HG03571 (cell line): ENCODE measurements around the gene ELANE.

Experiments
- ATAC-seq: cut with Tn5 transposase; IDR thresholded peaks from one replicate; pipeline ENCODE4 v1.9.1; 2021; ENCODE audit not compliant: unreplicated experiment

Gene ELANE

DNA sequence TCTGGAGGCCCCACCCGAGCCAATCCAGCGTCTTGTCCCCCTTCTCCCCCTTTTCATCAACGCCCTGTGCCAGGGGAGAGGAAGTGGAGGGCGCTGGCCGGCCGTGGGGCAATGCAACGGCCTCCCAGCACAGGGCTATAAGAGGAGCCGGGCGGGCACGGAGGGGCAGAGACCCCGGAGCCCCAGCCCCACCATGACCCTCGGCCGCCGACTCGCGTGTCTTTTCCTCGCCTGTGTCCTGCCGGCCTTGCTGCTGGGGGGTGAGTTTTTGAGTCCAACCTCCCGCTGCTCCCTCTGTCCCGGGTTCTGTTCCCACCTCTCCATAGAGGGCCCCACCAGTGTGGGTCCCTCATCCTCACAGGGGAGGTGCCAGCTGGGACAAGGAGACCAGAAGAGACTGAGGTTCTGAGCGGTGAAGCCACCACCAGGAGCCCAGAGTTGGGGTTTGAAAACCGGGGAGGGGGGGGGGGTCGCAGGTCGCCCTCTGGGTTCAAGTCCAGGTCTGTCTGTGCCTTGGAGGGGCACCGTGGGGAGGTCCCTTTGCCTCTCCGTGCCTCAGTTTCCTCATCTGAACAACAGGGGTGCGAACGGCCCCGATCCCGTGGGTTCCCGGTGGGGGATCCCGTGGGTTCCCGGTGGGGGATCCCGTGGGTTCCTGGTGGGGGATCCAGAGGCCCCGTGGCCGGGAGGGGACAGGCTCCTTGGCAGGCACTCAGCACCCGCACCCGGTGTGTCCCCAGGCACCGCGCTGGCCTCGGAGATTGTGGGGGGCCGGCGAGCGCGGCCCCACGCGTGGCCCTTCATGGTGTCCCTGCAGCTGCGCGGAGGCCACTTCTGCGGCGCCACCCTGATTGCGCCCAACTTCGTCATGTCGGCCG, at the start of gene ELANE:
Gene ELANE, plus strand, starts transcription at position 168 of the 878 bp plus-strand sequence. Its CDS starts 26 bp downstream, at position 194.
- no peak for ATAC-seq

- ATAC-seq, result no peak
Measured at GRCh38 chr19:802498-803098, 49.5 kb upstream of the ELANE start.

- ATAC-seq, result no peak
Measured at GRCh38 chr19:803099-803561, 49.0 kb upstream of the ELANE start.

- ATAC-seq, result no peak
Measured at GRCh38 chr19:803686-804418, 48.3 kb upstream of the ELANE start.

GRCh38 chr19:804419-805165, 47.5 kb upstream of the ELANE start:
- no peak for ATAC-seq

GRCh38 chr19:805166-805551, 46.9 kb upstream of the ELANE start:
- ATAC-seq, result no peak

DNA sequence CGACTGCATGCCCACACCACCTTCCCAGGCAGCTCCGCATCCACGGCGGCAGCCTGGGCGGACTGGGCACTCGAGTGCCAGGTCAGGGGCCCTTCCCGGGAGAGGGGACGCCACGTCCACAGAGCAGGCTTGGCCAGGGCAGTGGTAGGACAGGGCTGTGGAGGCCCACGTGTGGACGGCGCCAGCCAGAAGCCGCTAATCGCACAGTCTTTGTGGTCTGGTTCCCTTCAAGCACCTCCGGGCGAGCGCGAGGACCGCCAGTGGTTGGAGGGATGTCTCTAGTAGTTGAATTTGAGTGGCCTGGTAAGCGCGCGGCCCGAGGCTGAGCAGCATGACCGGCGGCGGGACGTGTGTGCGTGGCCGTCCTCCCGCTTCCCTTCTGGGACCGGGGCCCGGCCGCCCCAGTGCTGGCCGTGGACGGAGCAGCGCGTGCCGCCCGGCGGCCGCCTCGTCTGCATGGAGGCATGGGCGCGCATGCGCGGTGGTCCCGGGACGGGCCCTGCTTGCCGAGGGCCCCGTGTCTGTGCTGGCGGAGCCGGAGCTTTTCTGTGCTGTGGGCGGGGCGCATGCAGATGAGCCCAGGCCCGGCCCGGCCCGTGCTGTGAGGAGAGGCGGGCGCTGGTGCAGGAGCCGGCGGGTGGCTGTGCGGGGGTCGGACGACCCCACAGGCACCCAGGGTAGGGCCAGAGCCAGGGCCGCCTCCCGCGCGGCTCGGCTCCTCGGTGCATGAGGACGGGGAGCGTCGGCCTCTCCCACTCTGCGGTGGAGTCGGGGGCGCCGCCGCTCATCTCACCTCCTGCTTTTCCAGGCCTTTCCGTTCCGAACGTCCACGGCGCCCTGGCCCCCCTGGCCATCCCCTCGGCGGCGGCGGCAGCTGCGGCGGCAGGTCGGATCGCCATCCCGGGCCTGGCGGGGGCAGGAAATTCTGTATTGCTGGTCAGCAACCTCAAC, 46.2 kb upstream of the ELANE start:
- no peak for ATAC-seq

DNA sequence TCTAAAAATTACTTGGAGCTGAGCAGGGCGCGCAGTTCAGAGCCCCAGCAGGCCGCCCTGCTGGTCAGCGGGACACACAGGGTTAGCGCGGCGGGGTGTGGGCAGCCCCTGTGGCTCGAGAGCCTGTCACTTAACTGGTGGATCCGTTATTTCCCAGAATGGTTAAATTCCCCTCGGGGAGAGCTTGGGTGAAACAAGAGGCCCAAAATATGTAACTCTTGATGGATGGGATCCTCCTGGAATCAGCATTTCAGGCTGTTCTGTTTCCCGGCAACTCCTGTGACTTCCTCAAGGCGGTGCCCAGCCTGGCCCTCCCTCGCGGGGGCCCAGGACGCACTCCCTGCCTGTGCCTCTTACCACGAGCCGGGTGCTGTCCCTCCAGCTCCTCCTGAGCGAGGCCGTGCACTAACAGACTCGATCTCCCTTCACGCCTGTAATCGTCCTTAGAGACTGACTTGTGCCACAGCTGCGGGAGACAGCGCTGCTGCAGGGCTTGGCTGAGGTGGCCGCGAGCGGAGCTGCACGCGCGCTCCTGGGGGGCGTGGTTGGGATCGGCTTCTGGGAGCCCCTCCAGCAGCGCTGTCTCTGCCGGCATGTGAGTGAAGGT, 45.2 kb upstream of the ELANE start:
- no peak for ATAC-seq

DNA sequence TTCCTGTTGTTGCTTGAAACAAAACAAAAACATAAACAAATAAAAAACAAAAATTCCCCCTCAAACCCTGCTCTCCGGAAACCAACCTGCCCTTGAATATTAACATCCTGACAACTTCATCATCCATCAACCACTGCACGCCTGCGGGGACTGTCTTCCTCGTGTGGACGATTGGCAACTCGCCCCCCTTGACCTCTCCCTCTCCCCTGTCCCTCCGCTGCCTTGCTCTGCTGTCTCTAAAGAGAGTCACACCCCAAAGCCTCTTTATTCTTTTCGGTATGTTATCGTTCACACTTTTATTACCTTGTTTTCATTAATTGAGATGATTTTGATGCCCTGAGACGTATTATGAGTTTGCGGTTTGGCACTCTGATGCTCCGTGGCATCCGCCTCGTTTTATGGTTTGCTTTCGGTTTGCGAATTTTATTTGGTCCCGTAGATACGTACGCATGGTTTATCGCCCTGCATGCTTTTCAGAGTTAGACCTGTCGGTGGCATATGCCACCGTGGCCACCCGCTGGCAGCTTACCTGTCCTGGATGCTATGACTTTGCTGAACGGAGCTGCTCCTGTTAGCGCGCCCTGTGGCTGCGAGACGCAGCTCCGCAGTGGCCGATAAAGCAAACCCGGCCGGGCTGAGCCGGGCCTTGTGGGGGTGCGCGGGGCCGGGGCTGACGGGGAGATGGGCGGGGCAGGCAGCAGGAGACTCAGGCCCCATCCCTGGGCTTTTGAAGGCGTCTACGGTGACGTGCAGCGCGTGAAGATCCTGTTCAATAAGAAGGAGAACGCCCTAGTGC, 44.3 kb upstream of the ELANE start:
- ATAC-seq, result no peak

DNA sequence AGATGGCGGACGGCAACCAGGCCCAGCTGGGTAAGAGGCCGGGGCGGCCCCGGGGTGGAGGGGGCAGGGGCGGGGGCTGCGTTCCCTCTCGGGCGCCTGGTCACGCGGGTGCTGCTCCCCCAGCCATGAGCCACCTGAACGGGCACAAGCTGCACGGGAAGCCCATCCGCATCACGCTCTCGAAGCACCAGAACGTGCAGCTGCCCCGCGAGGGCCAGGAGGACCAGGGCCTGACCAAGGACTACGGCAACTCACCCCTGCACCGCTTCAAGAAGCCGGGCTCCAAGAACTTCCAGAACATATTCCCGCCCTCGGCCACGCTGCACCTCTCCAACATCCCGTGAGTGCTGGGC, 43.7 kb upstream of the ELANE start:
- no peak for ATAC-seq

- no peak for ATAC-seq
Measured at GRCh38 chr19:810077-810855, 41.8 kb upstream of the ELANE start.

GRCh38 chr19:810883-811489, 41.1 kb upstream of the ELANE start:
- no peak for ATAC-seq

- no peak for ATAC-seq
Measured at GRCh38 chr19:811506-812048, 40.5 kb upstream of the ELANE start.

DNA sequence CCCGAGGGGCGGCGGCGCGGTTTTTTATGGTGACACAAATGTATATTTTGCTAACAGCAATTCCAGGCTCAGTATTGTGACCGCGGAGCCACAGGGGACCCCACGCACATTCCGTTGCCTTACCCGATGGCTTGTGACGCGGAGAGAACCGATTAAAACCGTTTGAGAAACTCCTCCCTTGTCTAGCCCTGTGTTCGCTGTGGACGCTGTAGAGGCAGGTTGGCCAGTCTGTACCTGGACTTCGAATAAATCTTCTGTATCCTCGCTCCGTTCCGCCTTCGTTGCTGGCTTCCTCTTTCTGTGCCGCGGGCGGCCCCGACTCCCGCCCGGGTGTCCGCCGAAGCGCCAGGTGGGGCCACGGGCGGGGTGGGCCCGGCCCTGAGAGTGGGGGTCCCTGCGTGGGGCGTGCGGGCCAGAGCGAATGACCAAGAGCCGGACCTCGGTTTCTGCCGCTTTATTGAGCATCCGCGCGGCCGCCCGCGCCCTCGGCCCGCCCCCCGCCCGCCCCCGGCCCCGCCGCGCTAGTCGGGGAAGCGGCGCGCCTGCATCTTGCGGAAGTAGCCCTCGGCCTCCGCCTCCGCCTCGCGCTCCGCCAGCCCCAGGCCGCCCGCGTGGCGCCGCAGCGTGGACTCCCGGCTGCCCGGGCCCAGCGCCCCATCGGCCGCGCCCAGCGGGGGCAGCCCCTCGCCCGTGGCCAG, 39.9 kb upstream of the ELANE start:
- ATAC-seq, result no peak

- no peak for ATAC-seq
Measured at GRCh38 chr19:812747-813218, 39.3 kb upstream of the ELANE start.
